ENCODE measurements around the gene FAM184B.

DNA sequence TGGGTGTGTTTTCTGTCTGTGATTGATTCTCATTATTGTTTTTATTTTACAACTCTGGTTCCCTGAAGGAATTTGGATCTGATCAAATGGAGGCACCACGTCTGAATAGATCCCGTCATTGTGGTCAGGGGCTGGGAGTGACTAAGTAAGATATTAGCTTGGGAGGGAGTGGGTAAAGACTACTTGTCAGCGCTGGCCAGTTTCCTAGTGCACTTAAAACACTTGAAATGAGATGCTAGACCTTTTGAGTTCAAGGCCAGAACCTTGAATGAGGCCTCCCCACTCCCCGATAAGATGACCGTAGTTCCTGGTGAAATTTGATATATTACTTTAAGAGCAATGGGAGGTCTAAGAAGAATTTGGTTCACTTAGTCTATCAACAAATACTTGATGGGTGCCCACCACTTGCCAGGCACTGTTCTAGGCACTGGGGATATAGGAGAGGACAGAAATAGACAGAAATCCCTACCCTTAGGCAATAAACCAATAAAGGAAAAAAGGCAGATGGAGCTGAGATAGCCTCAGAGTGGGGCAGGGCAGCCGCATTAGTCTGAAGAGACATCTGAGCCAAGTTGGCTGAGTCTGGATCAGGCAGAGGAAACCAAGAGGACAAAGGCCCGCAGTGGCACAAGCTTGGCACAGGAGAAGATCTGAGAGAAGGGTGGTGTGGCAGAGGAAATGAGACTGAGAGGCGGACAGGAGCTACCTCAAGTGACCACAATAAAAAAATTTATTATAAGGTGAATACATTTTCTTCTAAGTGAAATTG is 11.8 kb downstream of the FAM184B start:
- TF ChIP-seq POLR2AphosphoS5 (IDR thresholded peaks at IDR 0.05): no peak
- no peak for TF ChIP-seq CTCF (IDR thresholded peaks at IDR 0.05)

Measured in transverse colon (tissue), 4 donors.